HepG2 (cell line): ENCODE data around the gene PDGFA. TPM values are rescaled to one million over a fixed set of nuclear protein-coding genes. Genes with fewer than 3 reads are reported as not detected.
A peak's percentile ranks its signal among the peaks of the same experiment; 100 is the strongest.

Experiments used
- AKAP8 ChIP-seq: sonication (generic); formaldehyde crosslinking; IDR thresholded peaks from 2 replicates; pipeline ENCODE4 v1.5.1; 2020; ENCODE audit warnings: mild to moderate bottlenecking, missing genetic modification reagents
- ARID4A ChIP-seq: sonication (generic); formaldehyde crosslinking; IDR thresholded peaks from 2 replicates; pipeline ENCODE4 v1.5.0; 2020; ENCODE audit warnings: mild to moderate bottlenecking, missing genetic modification reagents, borderline replicate concordance
- DBP ChIP-seq: sonication (generic); formaldehyde crosslinking; IDR thresholded peaks from 2 replicates; pipeline ENCODE4 v1.4.0; 2020; ENCODE audit warnings: missing genetic modification reagents; ENCODE audit errors: not compliant biosample characterization
- HNF4G ChIP-seq, 2 experiments: sonication (generic) in 1 of 2; formaldehyde crosslinking in 1 of 2; IDR thresholded peaks; 2 replicates each; pipeline versions ENCODE4 v1.4.0 to v1.6.1; 2011 to 2020; ENCODE audit warnings: borderline replicate concordance in 2 of 2, low read depth in 2 of 2, mild to moderate bottlenecking in 2 of 2, low read length in 1 of 2, missing genetic modification reagents in 1 of 2, moderate library complexity in 1 of 2
- KAT7 ChIP-seq: IDR thresholded peaks from 2 replicates; pipeline ENCODE4 v1.6.1; 2018; ENCODE audit warnings: borderline replicate concordance, missing compliant biosample characterization
- MAX ChIP-seq: IDR thresholded peaks from 2 replicates; pipeline ENCODE4 v1.6.1; 2012; ENCODE audit warnings: inconsistent platforms
- NFIB ChIP-seq: sonication (generic); formaldehyde crosslinking; IDR thresholded peaks from 2 replicates; pipeline ENCODE4 v1.9.0; 2021; ENCODE audit warnings: missing genetic modification reagents, mild to moderate bottlenecking, borderline replicate concordance
- PHF8 ChIP-seq: sonication (generic); formaldehyde crosslinking; IDR thresholded peaks from 2 replicates; pipeline ENCODE4 v1.5.0; 2020; ENCODE audit warnings: missing genetic modification reagents
- POLR2A ChIP-seq, 2 experiments: IDR thresholded peaks; 2 replicates each; pipeline ENCODE4 v1.6.1; 2011; ENCODE audit warnings: low read depth in 2 of 2, low read length in 2 of 2, mild to moderate bottlenecking in 1 of 2, moderate library complexity in 1 of 2; ENCODE audit not compliant: insufficient read depth in 1 of 2
- RFXAP ChIP-seq: sonication (generic); formaldehyde crosslinking; IDR thresholded peaks from 2 replicates; pipeline ENCODE4 v1.4.0; 2020; ENCODE audit warnings: missing genetic modification reagents, borderline replicate concordance
- SIX1 ChIP-seq: sonication (generic); formaldehyde crosslinking; IDR thresholded peaks from 2 replicates; pipeline ENCODE4 v1.4.0; 2020; ENCODE audit warnings: missing genetic modification reagents, borderline replicate concordance
- SMAD3 ChIP-seq: sonication (generic); formaldehyde crosslinking; IDR thresholded peaks from 2 replicates; pipeline ENCODE4 v1.4.0; 2020; ENCODE audit warnings: missing genetic modification reagents
- SNAPC2 ChIP-seq: sonication (generic); formaldehyde crosslinking; IDR thresholded peaks from 2 replicates; pipeline ENCODE4 v1.8.1; 2022; ENCODE audit warnings: mild to moderate bottlenecking, missing genetic modification reagents
- SNRNP70 ChIP-seq: fragments of 200-400 bp; formaldehyde crosslinking; IDR thresholded peaks from 2 replicates; pipeline ENCODE4 v1.6.1; 2017; ENCODE audit warnings: mild to moderate bottlenecking, low read depth, low read length, moderate library complexity
- TARDBP ChIP-seq: sonication (generic); formaldehyde crosslinking; IDR thresholded peaks from 2 replicates; pipeline ENCODE4 v1.8.0; 2022; ENCODE audit warnings: mild to moderate bottlenecking, missing genetic modification reagents
- TEAD3 ChIP-seq: optimal IDR thresholded peaks from 2 replicates; pipeline ENCODE3; 2016; ENCODE audit warnings: borderline replicate concordance
- TMF1 ChIP-seq: sonication (generic); formaldehyde crosslinking; IDR thresholded peaks from 2 replicates; pipeline ENCODE4 v1.8.1; 2022; ENCODE audit warnings: low read depth, missing genetic modification reagents
- TP53 ChIP-seq: sonication (generic); formaldehyde crosslinking; conservative IDR thresholded peaks from 2 replicates; pipeline ENCODE4 v1.4.0; 2020; ENCODE audit warnings: missing genetic modification reagents
- ZKSCAN1 ChIP-seq: fragments of 150-350 bp; IDR thresholded peaks from 2 replicates; pipeline ENCODE4 v1.6.1; 2014; ENCODE audit warnings: low read length
- ZNF460 ChIP-seq: sonication (generic); formaldehyde crosslinking; IDR thresholded peaks from 2 replicates; pipeline ENCODE4 v1.5.1; 2020; ENCODE audit warnings: missing genetic modification reagents, mild to moderate bottlenecking, borderline replicate concordance
- polyA plus RNA-seq, 8 experiments: library from polyadenylated mRNA; depleted of rRNA in 3 of 8; stranded (reverse) in 7 of 8; unstranded in 1 of 8; fragments of >200 nt; fragmentation: Illumina TruSeq in 4 of 8; extraction: Trizol in 4 of 8; gene quantifications; 2 replicates each; pipeline versions ENCODE4 v1.2.1 to v1.2.3, GENCODE V29; 2011 to 2016; ENCODE audit warnings: low read depth in 4 of 8, missing spikeins in 1 of 8, mixed read lengths in 1 of 8; ENCODE audit not compliant: insufficient read depth in 1 of 8
- total RNA-seq, 5 experiments: library from RNA; depleted of rRNA; stranded (reverse); fragments of >200 nt; fragmentation: Illumina TruSeq; extraction: Trizol; gene quantifications; 2 replicates each; pipeline ENCODE4 v1.2.3, GENCODE V29; 2016; ENCODE audit warnings: low read depth in 1 of 5
- TF ChIP-seq, protein P1 (sequence below): sonication (generic); formaldehyde crosslinking; IDR thresholded peaks from 2 replicates; pipeline ENCODE4 v1.5.1; 2020; ENCODE audit warnings: missing genetic modification reagents, mild to moderate bottlenecking, borderline replicate concordance

PDGFA gene
- total and polyA plus RNA-seq, 2 of the 13 experiments (the other 11 are each of a cell fraction or from before 2014, with no cell fraction given): 1.5 to 3.4 TPM

DNA sequence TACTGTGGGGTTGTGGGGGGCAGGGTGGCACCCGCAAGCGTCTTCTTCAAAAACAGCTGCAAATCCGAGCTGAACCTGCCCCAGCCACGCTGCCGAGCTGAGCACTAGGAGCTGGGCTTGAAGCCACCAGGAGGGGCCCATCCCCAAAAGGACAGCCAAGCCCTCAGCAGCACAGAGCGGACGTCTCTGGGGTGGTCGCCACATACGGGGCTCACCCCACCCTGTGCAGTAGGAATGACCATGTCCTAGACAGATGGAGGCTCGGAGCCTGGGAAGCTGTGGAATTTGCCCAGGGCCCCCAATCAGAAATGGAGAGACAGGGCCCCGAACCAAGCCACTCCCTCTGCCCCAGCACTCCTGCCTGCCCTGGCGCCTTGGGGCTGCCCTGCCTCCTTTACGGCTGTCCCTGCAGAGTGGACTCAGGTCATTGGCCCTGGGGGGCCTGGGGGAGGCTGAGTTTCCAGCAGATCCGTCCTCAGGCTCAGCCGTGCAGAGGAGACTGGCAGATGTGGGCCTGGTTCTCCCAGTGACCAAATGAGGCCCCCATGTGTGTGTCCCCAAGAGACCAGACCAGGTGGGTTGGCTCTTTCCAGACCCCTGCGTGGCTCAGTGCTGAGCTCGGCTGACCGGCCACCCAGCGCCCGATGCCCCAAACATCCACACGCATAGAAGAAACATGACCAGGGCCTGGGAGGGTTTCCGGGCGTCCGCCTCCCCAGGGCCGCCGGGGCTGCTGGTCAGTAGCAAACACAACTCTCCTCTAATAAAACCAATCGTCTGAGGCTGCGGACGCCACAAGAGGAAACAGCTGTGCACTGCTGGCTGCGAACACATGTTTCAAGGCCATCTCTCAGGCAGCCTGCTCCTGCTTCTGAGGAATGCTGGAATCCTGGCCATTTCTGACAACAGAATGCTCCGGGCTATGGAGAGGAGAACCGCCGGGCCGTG lies 54.9 kb downstream of the PDGFA start (continued):
- TF ChIP-seq ARID4A (CRISPR knock-in tag) (no peak), ZNF460 (CRISPR knock-in tag) (no peak), TP53 (CRISPR knock-in tag) (no peak), TMF1 (CRISPR knock-in tag) (no peak), DBP (no peak), MAX (peak; percentile 28; the same call in 1 of the 2 replicates), SMAD3 (CRISPR knock-in tag) (no peak), SNAPC2 (CRISPR knock-in tag) (no peak), RFXAP (no peak), TARDBP (CRISPR knock-in tag) (no peak), HNF4G (IDR thresholded peaks at IDR 0.05; ENCODE audit: borderline replicate concordance, low read depth, low read length) (no peak), HNF4G (CRISPR knock-in tag; IDR thresholded peaks at IDR 0.05; ENCODE audit: borderline replicate concordance, low read depth) (no peak), ZKSCAN1 (no peak), AKAP8 (CRISPR knock-in tag) (no peak), KAT7 (no peak), NFIB (CRISPR knock-in tag) (no peak), TEAD3 (CRISPR knock-in tag) (peak; percentile 63), POLR2A (IDR thresholded peaks at IDR 0.05; ENCODE audit: insufficient read depth in 1 of 2, low read depth in 2 of 2, low read length in 2 of 2) (no peak), PHF8 (CRISPR knock-in tag) (no peak), SIX1 (CRISPR knock-in tag) (no peak), SNRNP70 (no peak)
- TF ChIP-seq, protein P1, sequence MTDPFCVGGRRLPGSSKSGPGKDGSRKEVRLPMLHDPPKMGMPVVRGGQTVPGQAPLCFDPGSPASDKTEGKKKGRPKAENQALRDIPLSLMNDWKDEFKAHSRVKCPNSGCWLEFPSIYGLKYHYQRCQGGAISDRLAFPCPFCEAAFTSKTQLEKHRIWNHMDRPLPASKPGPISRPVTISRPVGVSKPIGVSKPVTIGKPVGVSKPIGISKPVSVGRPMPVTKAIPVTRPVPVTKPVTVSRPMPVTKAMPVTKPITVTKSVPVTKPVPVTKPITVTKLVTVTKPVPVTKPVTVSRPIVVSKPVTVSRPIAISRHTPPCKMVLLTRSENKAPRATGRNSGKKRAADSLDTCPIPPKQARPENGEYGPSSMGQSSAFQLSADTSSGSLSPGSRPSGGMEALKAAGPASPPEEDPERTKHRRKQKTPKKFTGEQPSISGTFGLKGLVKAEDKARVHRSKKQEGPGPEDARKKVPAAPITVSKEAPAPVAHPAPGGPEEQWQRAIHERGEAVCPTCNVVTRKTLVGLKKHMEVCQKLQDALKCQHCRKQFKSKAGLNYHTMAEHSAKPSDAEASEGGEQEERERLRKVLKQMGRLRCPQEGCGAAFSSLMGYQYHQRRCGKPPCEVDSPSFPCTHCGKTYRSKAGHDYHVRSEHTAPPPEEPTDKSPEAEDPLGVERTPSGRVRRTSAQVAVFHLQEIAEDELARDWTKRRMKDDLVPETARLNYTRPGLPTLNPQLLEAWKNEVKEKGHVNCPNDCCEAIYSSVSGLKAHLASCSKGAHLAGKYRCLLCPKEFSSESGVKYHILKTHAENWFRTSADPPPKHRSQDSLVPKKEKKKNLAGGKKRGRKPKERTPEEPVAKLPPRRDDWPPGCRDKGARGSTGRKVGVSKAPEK (CRISPR knock-in tag): no peak
